Heart right ventricle (tissue), 16 donors: ENCODE data around the gene ITGB5. TPM values are rescaled to one million over a fixed set of nuclear protein-coding genes. Genes with fewer than 3 reads are reported as not detected.

ENCODE experiments used
- ATAC-seq, 8 donors: fragments of 200-7000 bp; cut with Tn5 transposase; one replicate each; pipeline ENCODE4 v1.9.1; 2020; ENCODE audit warnings: mild to moderate bottlenecking in 8 of 8, moderate library complexity in 8 of 8, moderate number of reproducible peaks in 1 of 8
- DNase-seq, 2 donors: peaks; one replicate each; pipeline ENCODE4 v3.0.0-alpha.2; 2020
- H3K27ac ChIP-seq, 10 donors: fragments of 200-600 bp; sonication (generic) in 2 of 10; one replicate each; pipeline versions ENCODE4 v1.5.0 to v1.8.0; 2020 to 2022; ENCODE audit warnings: mild to moderate bottlenecking in 3 of 10
- H3K27me3 ChIP-seq, 7 donors: fragments of 200-600 bp; one replicate each; pipeline ENCODE4 v1.8.0; 2021 to 2022; ENCODE audit warnings: mild to moderate bottlenecking in 2 of 7
- H3K36me3 ChIP-seq, 9 donors: fragments of 200-600 bp; sonication (generic) in 1 of 9; one replicate each; pipeline versions ENCODE4 v1.5.0 to v1.8.0; 2020 to 2022; ENCODE audit warnings: mild to moderate bottlenecking in 2 of 9
- H3K4me1 ChIP-seq, 9 donors: fragments of 200-600 bp; sonication (generic) in 1 of 9; one replicate each; pipeline versions ENCODE4 v1.5.0 to v1.8.0; 2020 to 2022; ENCODE audit warnings: mild to moderate bottlenecking in 4 of 9
- H3K4me3 ChIP-seq, 10 donors: fragments of 200-600 bp; sonication (generic) in 2 of 10; one replicate each; pipeline versions ENCODE4 v1.5.0 to v1.8.0; 2020 to 2022; ENCODE audit warnings: mild to moderate bottlenecking in 7 of 10, moderate library complexity in 2 of 10
- H3K9me3 ChIP-seq, 11 donors: fragments of 200-600 bp in 10 of 11; sonication (generic) in 2 of 11; one replicate each; pipeline versions ENCODE4 v1.5.0 to v1.8.0; 2013 to 2022; ENCODE audit warnings: mild to moderate bottlenecking in 2 of 11, control low read depth in 1 of 11, moderate library complexity in 1 of 11
- WGBS, 2 donors: extraction: QIAGEN DNeasy Blood & Tissue Kit; methylation state at CpG; one replicate each; pipeline ENCODE4 v1.1.7; 2013; ENCODE audit warnings: inconsistent platforms in 1 of 2; 5-methylcytosine and 5-hydroxymethylcytosine counted together
- intact Hi-C, 10 donors: fragments of 100-400 bp; cut with DNase I; formaldehyde crosslinking; loops; one replicate each; pipeline versions ENCODE4 v1.11.1 to v1.14.2; 2022
- polyA plus RNA-seq, 2 donors: library from polyadenylated mRNA; stranded (reverse); fragments of 200-250 nt; gene quantifications; one replicate each; pipeline ENCODE4 v1.2.3, GENCODE V29; 2013
- total RNA-seq, 10 donors: library from RNA; stranded (reverse); fragmentation: NEBNext Ultra II Directional in 3 of 10; extraction: Animal tissue kit (Norgen Biotek cat#: 25700) in 3 of 10; gene quantifications; one replicate each; pipeline versions ENCODE4 v1.2.1 to v1.2.4, GENCODE V29; 2021 to 2023
- TF ChIP-seq, protein P1 (sequence below), 9 donors: fragments of 200-600 bp; sonication (generic) in 2 of 9; IDR thresholded peaks; one replicate each; pipeline versions ENCODE4 v1.5.0 to v1.8.0; 2021 to 2022; ENCODE audit warnings: antibody characterized with exemption in 9 of 9, mild to moderate bottlenecking in 5 of 9, moderate library complexity in 1 of 9
- donor health status: Arrhythmogenic right ventricular cardiomyopathy.
- donor health status: ischemic (EF 13 %, LVEDD 7.1; RV severe dilation, severe dysfunction).
- donor health status: healthy with polysubstance abuse.
- donor health status: DM: no; HTN: yes; CAD: no.
- donor health status: DM: no; HTN: no; CAD: no.
- donor health status: ischemic (EF 25% LVEDD 6.9; RV normal size, moderate dysfunction).
- donor health status: ischemic (EF 25% LVEDD 5.7; RV mildly dilated, moderate dysfunction).
- donor health status: healthy.
- donor health status: DM: yes; HTN: yes; CAD: no.
- donor health status: Ischemic cardiomyopathy.
- donor health status: ischemic (EF 35%, LVEDD 5.7; RV mildly dilated, moderate dysfunction).
- donor health status: nonischemic (EF 11% LVEDD 7.7; RV severe dilation, severe dysfunction).
- donor health status: DM: yes; HTN: yes; CAD: no.
- donor health status: PGD.
- donor health status: ischemic (EF 29% LVEDD 5.4; RV normal size, mild dysfunction).
- donor health status: nonischemic (EF 23%, LVEDD 6.1; RV moderate dilation, normal function).

ITGB5 gene
- total and polyA plus RNA-seq, 12 donors = 18.5 to 154 (median 108) TPM

DNA sequence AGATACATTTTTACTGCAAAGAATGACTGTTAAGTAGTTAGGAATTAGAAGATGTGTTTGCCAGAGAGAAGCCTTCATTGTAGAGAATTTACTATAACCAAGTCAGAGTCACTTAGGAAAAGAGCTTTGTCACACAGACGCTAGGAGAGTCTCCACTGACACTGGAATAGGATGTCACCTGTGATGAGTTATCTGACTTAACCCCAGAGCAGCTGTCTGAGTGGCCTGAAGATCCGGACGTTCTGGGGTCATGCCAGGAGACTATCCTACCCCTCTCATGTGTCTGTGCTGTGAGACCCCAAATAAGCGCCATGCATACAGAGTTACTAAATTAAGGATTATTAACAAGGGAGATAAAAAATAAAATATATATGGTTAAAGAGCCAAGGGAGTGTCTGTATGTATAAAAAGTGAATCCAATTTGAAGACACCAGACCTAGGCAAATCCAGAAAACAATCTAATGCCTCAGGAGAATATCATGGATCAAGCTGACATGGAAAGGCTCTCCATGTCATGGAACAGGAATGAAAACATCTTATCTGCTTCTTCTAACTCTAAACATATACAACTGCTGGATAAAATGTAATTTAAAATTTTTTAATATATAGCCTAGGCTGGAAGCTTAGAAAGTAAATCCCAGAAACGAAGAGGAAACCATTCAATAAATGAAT lies 43.5 kb downstream of the ITGB5 start:
- Histone ChIP-seq H3K27me3 (no peaks in the 10 kb centered on the region), H3K27ac (peak overlapping the region in 3 of 10 donors; percentile 3 to 79 (median 44)), H3K4me1 (peaks cover 15 to 66% (median 35%) of the 10 kb centered on the region in 9 donors), H3K9me3 (no peaks in the 10 kb centered on the region), H3K4me3 (no peak overlapping the region), H3K36me3 (peaks cover 0 to 77% (median 22%) of the 10 kb centered on the region in 9 donors)
- no peak for ATAC-seq
- no peak for DNase-seq
- 79 to 81% methylated on average over 5 of the region's 5 CpGs for whole genome bisulfite sequencing, 2 donors
- intact Hi-C loops = loop anchor here in 1 of 10 donors (5.0 kb wide), 1 partner anchor 39 kb away; no protein-coding TSS in a partner anchor
- TF ChIP-seq, protein P1, sequence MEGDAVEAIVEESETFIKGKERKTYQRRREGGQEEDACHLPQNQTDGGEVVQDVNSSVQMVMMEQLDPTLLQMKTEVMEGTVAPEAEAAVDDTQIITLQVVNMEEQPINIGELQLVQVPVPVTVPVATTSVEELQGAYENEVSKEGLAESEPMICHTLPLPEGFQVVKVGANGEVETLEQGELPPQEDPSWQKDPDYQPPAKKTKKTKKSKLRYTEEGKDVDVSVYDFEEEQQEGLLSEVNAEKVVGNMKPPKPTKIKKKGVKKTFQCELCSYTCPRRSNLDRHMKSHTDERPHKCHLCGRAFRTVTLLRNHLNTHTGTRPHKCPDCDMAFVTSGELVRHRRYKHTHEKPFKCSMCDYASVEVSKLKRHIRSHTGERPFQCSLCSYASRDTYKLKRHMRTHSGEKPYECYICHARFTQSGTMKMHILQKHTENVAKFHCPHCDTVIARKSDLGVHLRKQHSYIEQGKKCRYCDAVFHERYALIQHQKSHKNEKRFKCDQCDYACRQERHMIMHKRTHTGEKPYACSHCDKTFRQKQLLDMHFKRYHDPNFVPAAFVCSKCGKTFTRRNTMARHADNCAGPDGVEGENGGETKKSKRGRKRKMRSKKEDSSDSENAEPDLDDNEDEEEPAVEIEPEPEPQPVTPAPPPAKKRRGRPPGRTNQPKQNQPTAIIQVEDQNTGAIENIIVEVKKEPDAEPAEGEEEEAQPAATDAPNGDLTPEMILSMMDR (IDR thresholded peaks at IDR 0.05) = no peak

DNA sequence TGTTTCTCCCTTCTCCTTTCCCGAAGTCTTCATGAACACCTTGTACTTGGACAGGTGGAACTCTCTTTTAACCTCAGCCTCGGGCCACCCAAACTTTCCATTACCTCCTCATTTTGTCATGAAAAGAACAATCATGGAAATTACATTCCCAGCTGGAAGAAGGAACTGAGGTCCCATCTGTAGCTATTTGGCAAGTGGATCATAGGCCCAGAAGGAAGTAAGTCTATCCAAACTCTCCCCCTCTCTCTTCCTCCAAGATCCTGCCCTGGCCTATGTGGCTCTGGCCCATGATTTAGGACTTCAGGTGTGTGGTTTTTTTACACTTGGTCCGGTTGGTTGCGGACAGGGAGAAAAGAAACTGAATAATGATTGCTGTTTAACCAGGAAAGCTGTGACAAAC lies 44.1 kb downstream of the ITGB5 start:
- Histone ChIP-seq H3K27ac (peak overlapping the region in 7 of 10 donors; percentile 17 to 79 (median 32)), H3K4me1 (peaks cover 15 to 72% (median 36%) of the 10 kb centered on the region in 9 donors), H3K36me3 (peaks cover 0 to 71% (median 20%) of the 10 kb centered on the region in 9 donors), H3K4me3 (no peak overlapping the region), H3K9me3 (no peaks in the 10 kb centered on the region), H3K27me3 (no peaks in the 10 kb centered on the region)
- peak in 5 of 8 donors; percentile 38 to 77 (median 55) for ATAC-seq
- TF ChIP-seq, protein P1 (IDR thresholded peaks at IDR 0.05) = no peak
- 65 to 73% methylated on average over 4 of the region's 4 CpGs for WGBS, 2 donors
- DNase-seq = no peak
- intact Hi-C loops = loop anchor here in 1 of 10 donors (5.0 kb wide), 1 partner anchor 39 kb away; no protein-coding TSS in a partner anchor

DNA sequence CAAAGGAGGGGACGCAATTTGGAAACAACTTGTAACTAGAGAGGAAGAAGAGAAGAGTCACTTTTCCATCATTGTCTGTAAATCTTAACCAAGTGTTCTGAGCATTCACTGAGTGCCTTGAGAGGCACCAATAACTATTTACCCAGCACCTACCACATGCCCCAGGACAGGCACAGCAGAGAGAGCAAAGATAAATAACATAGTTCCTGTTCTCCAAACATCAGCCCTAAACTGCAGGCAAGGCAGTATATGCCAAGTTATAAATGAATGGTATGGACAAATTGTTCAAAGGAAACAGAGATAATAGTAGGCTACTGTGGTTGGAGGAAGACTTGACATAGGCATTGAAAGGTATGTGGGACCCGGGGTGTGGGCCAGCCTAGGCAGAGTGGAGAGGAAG lies 45.6 kb downstream of the ITGB5 start:
- Histone ChIP-seq H3K4me1 (peaks cover 23 to 87% (median 52%) of the 10 kb centered on the region in 9 donors), H3K4me3 (no peak overlapping the region), H3K27me3 (no peaks in the 10 kb centered on the region), H3K9me3 (no peaks in the 10 kb centered on the region), H3K36me3 (peaks cover 0 to 56% (median 12%) of the 10 kb centered on the region in 9 donors), H3K27ac (no peak overlapping the region)
- intact Hi-C loops = loop anchor here in 1 of 10 donors (5.0 kb wide), 1 partner anchor 41 kb away; no protein-coding TSS in a partner anchor
- ATAC-seq = no peak
- TF ChIP-seq, protein P1 (IDR thresholded peaks at IDR 0.05) = no peak
- DNase-seq = no peak
- WGBS, 2 donors = 80 to 85% methylated on average over 2 of the region's 2 CpGs

DNA sequence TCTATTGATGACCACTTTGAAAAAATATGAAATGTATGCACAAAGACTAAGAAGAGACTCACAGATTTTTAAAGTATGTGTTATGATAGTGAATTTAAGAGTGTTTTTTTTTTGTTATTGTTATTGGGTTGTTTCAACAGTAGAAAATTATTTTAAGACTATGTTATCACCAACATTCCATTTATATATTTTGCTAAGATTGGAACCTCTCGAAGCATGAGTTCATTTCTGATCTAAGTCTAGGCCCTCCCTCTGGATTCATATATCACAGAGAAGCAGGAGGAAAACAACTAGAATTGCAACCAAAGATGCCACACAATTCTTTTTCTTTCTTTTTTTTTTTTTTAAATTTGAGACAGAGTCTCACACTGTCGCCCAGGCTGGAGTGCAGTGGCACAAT lies 46.8 kb downstream of the ITGB5 start:
- H3K4me3 ChIP-seq = no peak overlapping the region
- peak overlapping the region in 2 of 10 donors; percentile 74 to 83 for H3K27ac ChIP-seq
- 80 to 84% methylated on average over 2 of the region's 2 CpGs for WGBS, 2 donors
- peaks cover 0 to 49% (median 12%) of the 10 kb centered on the region in 9 donors for H3K36me3 ChIP-seq
- intact Hi-C loops = loop anchor here in 1 of 10 donors (5.0 kb wide), 1 partner anchor 42 kb away; no protein-coding TSS in a partner anchor
- H3K27me3 ChIP-seq = no peaks in the 10 kb centered on the region
- ATAC-seq (no peak), DNase-seq (no peak)
- TF ChIP-seq, protein P1 (IDR thresholded peaks at IDR 0.05) = no peak
- no peaks in the 10 kb centered on the region for H3K9me3 ChIP-seq
- H3K4me1 ChIP-seq = peaks cover 29 to 93% (median 53%) of the 10 kb centered on the region in 9 donors
